Lower lobe of right lung (tissue), 2 donors: Measurements from ENCODE around the gene SPATA31E1. TPM values are rescaled to one million over a fixed set of nuclear protein-coding genes. Genes with fewer than 3 reads are reported as not detected.
"Not testable (repeated sequence)": the region's sequence is repeated elsewhere in the genome, so short reads cannot be mapped to it uniquely, and the experiment has no call there.

Experiments
- ATAC-seq, 2 donors: fragments of 200-7000 bp; cut with Tn5 transposase; one replicate each; pipeline ENCODE4 v1.9.1; 2020 to 2022; ENCODE audit warnings: mild to moderate bottlenecking in 2 of 2, moderate library complexity in 2 of 2
- DNase-seq: peaks from one replicate; pipeline ENCODE4 v3.0.0-alpha.2; 2020
- H3K27ac ChIP-seq: fragments of 200-600 bp; one replicate; pipeline ENCODE4 v1.8.0; 2022
- H3K27me3 ChIP-seq: fragments of 200-600 bp; one replicate; pipeline ENCODE4 v1.8.0; 2022; ENCODE audit warnings: low read depth
- H3K36me3 ChIP-seq: fragments of 200-600 bp; one replicate; pipeline ENCODE4 v1.8.0; 2022; ENCODE audit warnings: mild to moderate bottlenecking
- H3K4me1 ChIP-seq: fragments of 200-600 bp; one replicate; pipeline ENCODE4 v1.8.0; 2022
- H3K4me3 ChIP-seq: fragments of 200-600 bp; one replicate; pipeline ENCODE4 v1.8.0; 2022; ENCODE audit warnings: mild to moderate bottlenecking
- H3K9me3 ChIP-seq: fragments of 200-600 bp; one replicate; pipeline ENCODE4 v1.8.0; 2022
- intact Hi-C: fragments of 100-400 bp; cut with DNase I; formaldehyde crosslinking; loops from one replicate; pipeline ENCODE4 v1.11.0; 2022
- total RNA-seq: library from RNA; stranded (reverse); fragmentation: NEBNext Ultra II Directional; extraction: Animal tissue kit (Norgen Biotek cat#: 25700); gene quantifications from one replicate; pipeline ENCODE4 v1.2.1, GENCODE V29; 2021
- donor health status: DM: no; HTN: yes; CAD: no; lungs with severe emphysema.

Gene SPATA31E1
- total RNA-seq, 1 donor from 2014 or later, result not detected

DNA sequence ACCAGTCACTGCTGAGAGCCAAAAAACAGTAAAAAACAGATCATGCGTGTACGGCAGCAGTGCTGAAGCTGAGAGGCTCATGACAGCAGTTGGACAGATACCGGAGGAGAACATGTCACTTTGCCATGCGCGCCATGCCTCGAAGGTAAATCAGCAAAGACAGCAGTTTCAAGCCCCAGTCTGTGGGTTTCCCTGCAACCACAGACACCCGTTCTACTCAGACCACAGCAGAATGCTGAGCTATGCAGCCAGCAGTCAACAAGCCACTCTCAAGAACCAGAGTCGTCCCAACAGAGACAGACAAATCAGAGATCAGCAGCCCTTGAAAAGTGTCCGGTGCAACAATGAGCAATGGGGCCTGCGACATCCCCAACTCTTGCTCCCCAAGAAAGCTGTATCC lies 40.3 kb downstream of the SPATA31E1 start:
- H3K4me1 ChIP-seq, intact Hi-C loops, ATAC-seq, H3K9me3 ChIP-seq, H3K27ac ChIP-seq, H3K4me3 ChIP-seq, DNase-seq, H3K36me3 ChIP-seq, H3K27me3 ChIP-seq: not testable (repeated sequence)

DNA sequence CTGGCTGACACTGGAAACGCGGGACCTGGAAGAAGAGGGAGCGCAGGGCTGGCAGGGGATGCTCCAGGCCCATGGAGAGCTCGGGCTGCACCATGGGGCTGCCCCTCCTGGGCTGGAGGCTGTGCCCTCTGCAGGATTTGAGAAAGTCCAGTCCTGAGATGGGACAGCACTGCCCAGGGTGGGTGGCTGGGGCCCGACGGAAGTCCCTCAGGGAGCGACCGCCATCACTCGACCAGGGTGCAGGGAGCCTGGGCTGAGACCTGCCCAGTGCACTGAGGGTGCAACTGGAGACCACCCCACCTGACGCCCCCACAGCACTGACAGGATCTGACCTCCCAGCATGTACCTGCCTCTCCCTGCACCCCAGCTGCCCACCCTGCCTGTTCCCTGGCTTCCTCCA lies 42.2 kb downstream of the SPATA31E1 start:
- H3K4me3 ChIP-seq, H3K27me3 ChIP-seq, H3K4me1 ChIP-seq, H3K27ac ChIP-seq, DNase-seq, ATAC-seq, H3K9me3 ChIP-seq, H3K36me3 ChIP-seq, intact Hi-C loops: not testable (repeated sequence)

DNA sequence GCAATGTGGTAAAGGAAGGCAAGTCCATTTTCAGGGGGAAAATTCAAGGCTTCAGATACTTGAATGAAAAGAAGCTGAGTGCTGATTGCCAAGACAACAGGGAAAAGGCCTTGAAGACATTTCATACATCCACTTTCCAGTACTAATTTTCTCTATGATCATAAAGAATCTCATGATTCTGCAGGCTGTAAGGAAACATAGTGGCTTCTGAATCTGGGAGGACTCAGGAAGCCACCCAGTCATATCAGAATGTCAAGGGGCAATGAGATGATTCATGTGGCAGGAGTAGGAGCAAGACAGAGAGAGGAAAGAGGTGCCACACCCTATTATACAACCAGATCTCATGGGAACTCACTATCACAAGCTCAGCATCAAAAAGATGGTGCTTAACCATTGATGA lies 46.5 kb downstream of the SPATA31E1 start:
- ATAC-seq, H3K27ac ChIP-seq, intact Hi-C loops, H3K9me3 ChIP-seq, H3K4me1 ChIP-seq, H3K27me3 ChIP-seq, DNase-seq, H3K36me3 ChIP-seq, H3K4me3 ChIP-seq: not testable (repeated sequence)

DNA sequence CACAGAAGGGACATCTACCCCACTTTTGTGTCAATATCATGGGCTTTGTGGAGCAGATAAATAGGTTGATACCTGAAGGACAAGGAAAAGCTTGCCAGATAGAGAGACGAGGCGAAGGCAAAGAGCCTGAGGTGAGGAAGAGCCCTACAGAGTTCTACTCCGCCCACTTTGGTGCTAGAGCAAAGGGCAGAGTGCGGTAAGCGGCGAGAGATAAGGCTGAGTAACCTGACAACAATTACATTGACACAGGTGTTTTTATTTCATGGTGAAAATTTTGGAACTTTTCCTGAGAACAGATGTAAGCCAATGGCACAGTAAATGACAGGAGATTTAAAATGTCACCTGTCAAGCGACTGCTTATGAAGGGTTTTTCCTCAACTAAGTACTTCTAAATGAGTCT lies 51.8 kb downstream of the SPATA31E1 start:
- H3K4me3 ChIP-seq, H3K27ac ChIP-seq, ATAC-seq, H3K27me3 ChIP-seq, H3K36me3 ChIP-seq, DNase-seq, H3K9me3 ChIP-seq, intact Hi-C loops, H3K4me1 ChIP-seq: not testable (repeated sequence)

DNA sequence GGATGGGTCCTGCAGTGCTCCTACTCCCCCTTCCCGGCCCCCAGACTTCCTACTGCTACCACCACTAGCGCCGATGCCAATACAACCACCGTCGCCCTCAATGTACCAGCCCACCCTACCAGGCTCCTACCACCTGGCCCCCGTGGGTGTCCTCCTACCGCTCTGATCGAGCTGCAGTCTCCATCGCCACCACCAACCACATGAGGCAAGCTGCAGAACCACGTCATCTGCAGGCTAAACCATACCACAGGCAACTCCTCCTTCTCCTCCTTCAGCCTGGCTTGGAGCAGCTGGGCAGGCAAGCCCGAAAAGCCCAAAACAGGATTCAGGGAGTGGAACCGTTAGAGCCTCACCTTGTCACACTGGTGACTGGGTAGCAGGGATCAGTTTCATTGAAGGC lies 54.7 kb downstream of the SPATA31E1 start:
- H3K27me3 ChIP-seq, DNase-seq, intact Hi-C loops, H3K4me1 ChIP-seq, H3K9me3 ChIP-seq, H3K27ac ChIP-seq, H3K36me3 ChIP-seq, ATAC-seq, H3K4me3 ChIP-seq: not testable (repeated sequence)

DNA sequence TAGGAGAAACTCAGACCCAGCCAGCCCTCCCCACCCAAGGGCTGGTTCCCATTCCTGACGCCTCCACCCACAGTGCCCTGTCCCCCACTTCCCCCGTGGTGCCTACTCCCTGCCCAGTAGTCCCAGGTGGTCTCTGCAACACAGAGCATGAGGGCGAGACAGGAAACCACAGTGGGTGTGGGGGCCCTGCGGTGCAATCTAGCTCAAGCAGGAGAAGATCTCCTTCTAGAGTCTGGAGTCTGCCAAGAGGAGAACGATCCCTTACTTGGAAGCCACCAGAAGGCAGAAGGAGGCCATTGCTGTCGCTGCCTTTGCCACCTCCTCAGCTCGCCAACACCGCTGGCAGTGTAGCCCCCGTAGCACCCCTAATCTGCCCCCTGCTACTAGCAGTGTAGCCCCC lies 55.2 kb downstream of the SPATA31E1 start:
- H3K4me1 ChIP-seq, DNase-seq, H3K9me3 ChIP-seq, H3K27me3 ChIP-seq, intact Hi-C loops, H3K4me3 ChIP-seq, H3K27ac ChIP-seq, ATAC-seq, H3K36me3 ChIP-seq: not testable (repeated sequence)

DNA sequence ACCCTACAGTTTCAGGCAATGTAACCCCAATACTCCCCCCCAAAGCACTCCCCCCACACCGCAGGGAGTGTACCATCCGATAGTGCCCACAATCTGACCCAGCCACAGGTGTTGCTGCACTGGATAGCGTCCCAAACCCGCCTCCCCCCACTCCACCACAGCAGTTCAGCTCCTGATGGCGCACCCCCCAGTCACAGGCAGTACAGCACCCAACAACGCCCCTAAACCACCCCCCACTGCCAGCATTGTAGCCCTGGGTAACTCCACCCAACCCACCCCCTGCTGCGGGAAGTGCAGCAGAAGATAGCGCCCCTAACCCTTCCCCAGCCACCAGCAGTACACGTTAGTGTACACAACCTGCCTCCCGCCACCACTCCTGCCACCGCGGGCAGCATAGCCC lies 55.7 kb downstream of the SPATA31E1 start:
- H3K36me3 ChIP-seq, H3K4me3 ChIP-seq, H3K9me3 ChIP-seq, H3K4me1 ChIP-seq, DNase-seq, H3K27ac ChIP-seq, intact Hi-C loops, H3K27me3 ChIP-seq, ATAC-seq: not testable (repeated sequence)

Other genes with a start within 250 kb of the SPATA31E1 start
- gene CTSL, start 156.8 kb upstream of the SPATA31E1 start, total RNA-seq, result 208 TPM
- not detected for gene SPATA31C1, start 35.1 kb downstream of the SPATA31E1 start, total RNA-seq
- gene CDK20, start 91.7 kb downstream of the SPATA31E1 start, total RNA-seq, result 7.1 TPM